ENCODE results near the gene ACTR3. TPM values are rescaled to one million over a fixed set of nuclear protein-coding genes. Genes with fewer than 3 reads are reported as not detected.

Gene ACTR3
- total and polyA plus RNA-seq, 2 of the 8 experiments (the other 6 are each of a cell fraction or from before 2014, with no cell fraction given) = 51.7 to 184 TPM

DNA sequence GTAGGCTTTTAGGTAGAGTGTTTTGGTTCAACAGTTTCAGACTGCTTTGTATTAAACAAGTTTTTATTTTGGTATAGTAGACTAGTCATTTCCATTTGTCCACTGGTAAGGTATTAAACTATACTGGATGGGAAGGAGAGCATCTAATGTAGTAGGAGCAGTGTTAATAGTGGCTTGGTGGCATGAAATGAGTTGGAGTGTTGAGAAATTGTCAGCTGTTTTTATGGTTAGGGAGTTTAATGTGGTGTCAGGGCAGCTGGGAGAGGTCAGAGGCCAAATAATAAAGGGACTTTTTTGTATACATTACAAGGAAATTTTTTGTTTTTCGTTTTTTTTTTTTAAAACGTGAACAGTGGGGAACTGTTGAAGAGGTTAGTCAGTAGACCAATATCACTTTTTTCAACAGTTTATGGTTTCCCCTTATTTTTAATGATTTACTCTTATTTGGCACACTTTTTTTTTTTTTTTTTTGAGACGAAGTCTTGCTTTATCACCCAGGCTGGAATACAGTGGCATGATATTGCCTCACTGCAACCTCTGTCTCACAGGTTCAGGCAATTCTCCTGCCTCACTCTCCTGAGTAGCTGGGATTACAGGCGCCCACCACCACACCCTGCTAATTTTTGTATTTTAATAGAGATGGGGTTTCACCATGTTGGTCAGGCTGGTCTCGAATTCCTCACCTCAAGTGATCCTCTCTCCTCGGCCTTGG is 21.2 kb downstream of the ACTR3 start (continued):
- TF ChIP-seq CTBP2 (IDR thresholded peaks at IDR 0.05; ENCODE audit: borderline replicate concordance, insufficient read depth, insufficient read length, low read length) (no peak), POLR2AphosphoS5 (IDR thresholded peaks at IDR 0.05; ENCODE audit: low read depth, low read length) (no peak)
